Occipital lobe (tissue), 2 donors: ENCODE data around the gene OR14I1. TPM values are rescaled to one million over a fixed set of nuclear protein-coding genes. Genes with fewer than 3 reads are reported as not detected.

ENCODE experiments used
- DNase-seq: peaks from one replicate; lab custom pipeline; 2025; lab: John Stamatoyannopoulos, UW
- total RNA-seq: library from RNA; depleted of rRNA; stranded (reverse); fragments of >200 nt; gene quantifications from one replicate; pipeline ENCODE4 v1.2.3, GENCODE V29; 2014

The OR14I1 gene
- not detected for total RNA-seq

GRCh38 chr1:248702714-248703113 lies at the start of gene OR14I1:
OR14I1 (minus strand) TSS chr1:248702766.
- DNase-seq, result no peak

GRCh38 chr1:248751635-248752034 lies 49.1 kb upstream of the OR14I1 start:
- no peak for DNase-seq

- no peak for DNase-seq
These were observed 48.6 kb upstream of the OR14I1 start for GRCh38 chr1:248751142-248751541.

GRCh38 chr1:248750496-248750895 lies 47.9 kb upstream of the OR14I1 start:
- DNase-seq, result no peak

- DNase-seq, result peak; percentile 59
These were observed 45.6 kb upstream of the OR14I1 start for GRCh38 chr1:248748211-248748610.

DNA sequence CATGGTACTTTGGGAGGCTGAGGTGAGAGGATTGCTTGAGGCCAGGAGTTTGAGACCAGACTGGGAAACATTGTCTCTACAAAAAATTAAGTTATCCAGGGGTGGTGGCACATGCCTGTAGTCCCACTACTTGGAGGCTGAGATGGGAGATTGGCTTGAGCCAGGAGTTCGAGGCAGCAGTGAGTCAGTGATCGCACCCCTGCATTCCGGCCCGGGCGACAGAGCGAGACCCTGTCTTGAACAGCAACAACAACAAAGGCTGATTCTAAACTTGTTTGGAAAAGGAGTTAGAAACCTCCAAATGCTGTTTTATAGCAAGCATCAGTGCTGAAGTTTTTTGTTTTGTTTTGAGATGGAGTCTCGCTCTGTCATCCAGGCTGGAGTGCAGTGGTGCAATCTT lies 38.3 kb upstream of the OR14I1 start:
- no peak for DNase-seq

DNA sequence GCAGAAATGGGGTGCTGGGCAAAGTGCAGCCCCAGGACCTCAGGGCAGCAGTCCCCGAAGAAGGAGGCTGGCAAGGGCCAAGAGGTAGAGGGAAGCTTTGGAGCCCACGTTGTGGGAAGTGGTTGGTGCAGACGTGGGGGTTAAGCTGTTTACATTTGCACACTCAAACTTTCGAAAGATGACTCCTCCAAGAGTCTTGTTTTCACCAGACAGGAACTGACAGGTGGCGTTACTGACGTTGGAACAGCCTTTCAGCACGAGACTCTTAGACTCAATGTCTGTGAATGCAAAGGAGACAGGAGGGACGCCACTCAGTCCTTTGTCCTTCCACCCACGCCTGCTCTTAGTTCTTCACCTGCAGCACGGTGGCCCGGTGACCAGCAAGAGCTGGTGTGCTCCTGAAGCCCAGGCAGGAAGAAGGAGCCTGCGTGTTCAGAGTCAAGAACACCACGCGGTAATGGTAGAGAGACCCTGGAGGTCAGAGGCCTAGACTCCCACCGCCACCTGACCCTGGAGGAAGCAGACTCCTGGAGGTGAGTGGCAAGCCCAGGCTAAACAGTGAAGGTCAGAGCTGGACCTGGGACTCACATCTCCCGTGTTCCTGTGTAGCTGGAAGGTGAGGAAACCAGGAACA lies 37.1 kb upstream of the OR14I1 start:
- no peak for DNase-seq

DNA sequence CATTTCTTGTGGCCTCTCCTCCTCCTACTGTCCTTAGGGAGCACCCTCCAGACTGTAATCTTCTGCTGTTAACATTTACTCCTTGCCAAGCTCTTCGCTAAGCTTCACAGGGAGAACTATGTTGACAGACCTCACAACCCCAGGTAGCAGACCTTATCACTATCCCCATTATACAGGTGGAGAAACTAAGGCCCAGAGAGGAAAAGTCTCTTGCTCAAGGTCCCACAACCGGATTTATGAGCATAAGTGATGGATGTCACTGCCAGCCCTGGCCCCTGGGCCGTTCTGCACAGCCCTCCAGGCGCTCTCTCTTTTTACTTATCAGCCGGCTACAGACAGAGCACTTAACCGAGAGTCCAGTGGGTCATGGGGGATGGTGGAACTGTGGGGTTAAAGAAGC lies 34.9 kb upstream of the OR14I1 start:
- DNase-seq, result no peak

- DNase-seq, result no peak
These were observed 34.4 kb upstream of the OR14I1 start for GRCh38 chr1:248736977-248737376.

DNA sequence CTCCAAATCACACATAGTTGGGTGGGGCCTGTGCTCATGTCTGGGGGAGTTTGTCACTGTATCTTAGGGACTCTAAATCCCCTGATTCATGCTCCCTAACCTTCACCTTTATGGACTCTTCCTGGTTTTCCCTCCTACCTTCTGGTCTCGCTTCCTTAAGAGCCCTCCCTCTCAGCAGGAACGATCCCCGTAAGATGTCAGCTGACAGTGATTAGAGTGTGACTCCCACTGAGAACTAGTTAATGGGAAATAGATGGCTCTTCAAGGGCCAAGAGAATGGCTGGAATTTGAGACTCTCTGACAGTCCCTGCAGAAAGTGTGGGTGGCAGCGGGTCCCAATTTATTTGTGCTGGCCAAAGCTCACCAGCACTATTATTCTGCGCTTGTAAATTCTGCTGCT lies 31.0 kb upstream of the OR14I1 start:
- no peak for DNase-seq

- no peak for DNase-seq
These were observed 28.2 kb upstream of the OR14I1 start for GRCh38 chr1:248730507-248731335.

DNA sequence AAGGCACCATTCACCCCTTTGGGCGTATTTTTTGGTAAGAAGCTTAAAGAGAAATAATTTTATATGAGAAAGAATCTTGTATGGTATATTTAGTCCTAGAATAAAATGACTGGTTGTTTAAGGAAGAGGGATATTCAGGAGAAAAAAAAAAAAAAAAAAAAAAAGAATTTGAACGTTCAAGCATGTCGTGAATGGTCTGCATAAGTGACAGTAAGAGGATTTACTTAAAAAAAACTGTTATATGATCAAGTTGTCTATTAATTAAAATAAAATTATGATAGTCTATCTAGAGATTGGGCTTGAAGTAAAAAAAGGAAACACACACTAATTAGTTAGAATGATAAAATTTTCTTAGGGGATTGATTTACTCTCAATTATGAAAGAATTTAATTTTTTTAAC lies 11.7 kb upstream of the OR14I1 start:
- no peak for DNase-seq

GRCh38 chr1:248710305-248710900 lies 7.8 kb upstream of the OR14I1 start:
- no peak for DNase-seq

DNA sequence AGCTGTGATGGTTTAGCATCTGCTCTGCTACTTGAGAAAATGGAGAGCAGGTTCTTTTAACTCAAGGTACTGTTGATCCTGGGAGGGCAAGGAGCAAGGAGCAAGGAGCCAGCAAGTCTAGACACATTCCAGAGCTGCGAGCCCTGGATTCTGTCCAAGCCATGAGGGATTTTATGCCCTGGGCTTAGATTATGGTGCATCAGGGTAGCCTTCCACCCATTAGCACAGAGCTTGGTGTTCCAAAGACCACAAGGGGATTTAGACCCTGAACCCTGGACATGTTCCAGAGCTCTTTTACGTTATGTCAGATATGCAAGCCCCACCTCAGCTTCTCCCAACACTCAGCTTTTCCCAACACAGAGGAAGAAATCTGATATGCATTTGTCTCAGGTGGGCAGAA lies 2.0 kb upstream of the OR14I1 start:
- no peak for DNase-seq

GRCh38 chr1:248703674-248704073 lies 1.1 kb upstream of the OR14I1 start:
- no peak for DNase-seq

DNA sequence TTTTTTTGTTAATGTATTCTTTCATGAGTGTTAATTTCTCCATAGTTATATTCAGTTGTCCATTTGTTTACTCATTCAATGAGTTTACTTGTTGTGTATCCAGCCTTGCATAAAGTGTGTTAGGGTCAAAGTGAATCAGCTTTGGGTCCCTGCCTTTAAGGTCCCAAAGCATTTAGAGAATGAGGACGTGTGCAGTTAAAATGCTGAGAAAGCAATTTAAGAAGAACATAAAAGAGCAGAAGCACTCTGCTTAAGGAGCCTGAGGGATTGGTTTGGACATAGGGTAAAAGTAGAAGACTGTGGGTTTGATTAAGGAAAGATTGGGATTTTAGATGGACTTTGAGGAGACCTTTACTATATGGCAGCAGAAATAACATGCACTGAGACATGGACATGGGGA lies 3.5 kb downstream of the OR14I1 start:
- no peak for DNase-seq

GRCh38 chr1:248697907-248698306 lies 4.7 kb downstream of the OR14I1 start:
- DNase-seq, result no peak

DNA sequence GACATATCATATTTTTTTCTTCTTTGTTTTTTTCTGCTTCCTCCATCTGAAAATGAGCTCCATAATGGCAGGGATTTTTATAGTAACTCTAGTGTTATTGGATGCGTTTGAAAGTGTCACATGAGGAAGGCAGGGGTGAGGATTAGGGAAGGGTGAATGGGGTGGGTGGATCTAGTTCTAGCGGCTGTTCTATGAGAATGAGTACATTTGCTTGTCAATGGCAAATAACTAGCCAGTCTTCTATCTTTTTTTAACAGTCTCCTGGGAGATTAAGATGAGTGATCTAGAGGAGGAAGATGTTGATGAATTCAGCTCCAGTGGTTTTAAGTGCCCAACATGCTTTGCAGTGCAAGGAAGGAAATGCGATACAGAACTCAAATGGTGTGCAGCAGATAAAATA lies 5.8 kb downstream of the OR14I1 start:
- DNase-seq, result no peak

GRCh38 chr1:248696261-248696660 lies 6.3 kb downstream of the OR14I1 start:
- no peak for DNase-seq

DNA sequence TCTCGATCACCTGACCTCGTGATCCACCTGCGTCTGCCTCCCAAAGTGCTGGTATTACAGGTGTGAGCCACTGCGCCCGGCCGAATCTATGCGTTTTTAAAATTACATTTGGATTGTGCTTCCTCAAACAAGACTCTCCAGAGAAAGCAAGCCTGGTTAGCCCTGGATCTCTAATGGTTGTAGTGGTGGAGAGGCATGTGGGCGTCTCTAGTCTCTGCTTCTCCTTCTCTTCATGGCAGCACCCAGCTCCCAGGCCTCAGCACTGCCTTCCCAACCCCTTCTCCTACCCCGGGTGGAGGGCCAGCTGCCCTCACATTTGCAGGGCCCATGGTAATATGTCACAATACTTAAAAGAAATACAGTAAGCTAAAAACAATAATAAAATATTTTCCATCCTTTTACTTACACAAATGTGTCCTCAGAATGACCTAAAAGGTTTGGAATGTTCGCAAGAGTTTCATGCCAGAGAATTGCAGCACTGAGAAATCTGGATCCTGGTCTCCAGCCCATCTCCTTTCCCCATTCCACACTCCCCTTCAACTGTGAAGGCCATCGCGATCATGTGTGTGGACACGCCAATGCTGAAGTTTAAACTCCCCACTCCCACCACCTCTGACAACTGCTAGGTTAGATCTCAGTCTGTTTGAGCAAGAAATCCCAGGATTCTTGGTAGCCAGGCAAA lies 7.0 kb downstream of the OR14I1 start:
- no peak for DNase-seq

- no peak for DNase-seq
These were observed 10.9 kb downstream of the OR14I1 start for GRCh38 chr1:248691567-248692155.
